ENCODE measurements around the gene APOC3.

Gene APOC3

GRCh38 chr11:116881143-116881542, 51.4 kb downstream of the APOC3 start:
- DNase-seq = no peak

- no peak for DNase-seq
Observed at GRCh38 chr11:116882386-116882785, 52.7 kb downstream of the APOC3 start.
